Smooth muscle cell (in vitro differentiated cells): Measurements from ENCODE around the gene EPB41L2. TPM values are rescaled to one million over a fixed set of nuclear protein-coding genes. Genes with fewer than 3 reads are reported as not detected.

Experiments used
- DNase-seq: peaks from one replicate; lab custom pipeline; 2025; ENCODE audit not compliant: unreplicated experiment; lab: John Stamatoyannopoulos, UW
- H2AFZ ChIP-seq: fragments of 200-600 bp; sonication (generic); 2 replicates; pipeline ENCODE4 v1.6.0; 2016; ENCODE audit warnings: antibody characterized with exemption, low read depth, mild to moderate bottlenecking
- H3F3A ChIP-seq: fragments of 200-600 bp; sonication (generic); 2 replicates; pipeline ENCODE4 v1.6.0; 2017; ENCODE audit warnings: antibody characterized with exemption, low read depth
- H3K27ac ChIP-seq: fragments of 200-600 bp; sonication (generic); 2 replicates; pipeline ENCODE4 v1.5.1; 2016; ENCODE audit warnings: low read depth, mild to moderate bottlenecking
- H3K27me3 ChIP-seq: fragments of 200-600 bp; sonication (generic); 2 replicates; pipeline ENCODE4 v1.6.1; 2016; ENCODE audit warnings: low read depth, mild to moderate bottlenecking
- H3K36me3 ChIP-seq: fragments of 200-600 bp; sonication (generic); 2 replicates; pipeline ENCODE4 v1.5.1; 2016; ENCODE audit warnings: low read depth
- H3K4me1 ChIP-seq: fragments of 200-600 bp; sonication (generic); 2 replicates; pipeline ENCODE4 v1.5.1; 2016; ENCODE audit warnings: low read depth
- H3K4me2 ChIP-seq: fragments of 200-600 bp; sonication (generic); 2 replicates; pipeline ENCODE4 v1.6.0; 2016; ENCODE audit warnings: mild to moderate bottlenecking
- H3K4me3 ChIP-seq: fragments of 200-600 bp; sonication (generic); 2 replicates; pipeline ENCODE4 v1.5.1; 2016; ENCODE audit warnings: mild to moderate bottlenecking
- H3K79me2 ChIP-seq: fragments of 200-600 bp; sonication (generic); 2 replicates; pipeline ENCODE4 v1.6.0; 2016; ENCODE audit warnings: low read depth, mild to moderate bottlenecking
- H3K9ac ChIP-seq: fragments of 200-600 bp; sonication (generic); 2 replicates; pipeline ENCODE4 v1.6.0; 2016; ENCODE audit warnings: low read depth
- H3K9me3 ChIP-seq: fragments of 200-600 bp; sonication (generic); replicated peaks from 2 replicates; pipeline ENCODE4 v1.5.1; 2016; ENCODE audit warnings: low read depth
- H4K20me1 ChIP-seq: fragments of 200-600 bp; sonication (generic); 2 replicates; pipeline ENCODE4 v1.6.0; 2016; ENCODE audit warnings: low read depth
- WGBS: methylation state at CpG from one replicate; pipeline ENCODE4 v1.1.7; 2016; ENCODE audit warnings: low lambda C conversion rate; 5-methylcytosine and 5-hydroxymethylcytosine counted together
- polyA plus RNA-seq: library from polyadenylated mRNA; unstranded; fragments of >200 nt; fragmentation: Nextera tagmentation; extraction: Ambion mirVana; gene quantifications from 2 replicates; pipeline ENCODE4 v1.2.1, GENCODE V29; 2016
- total RNA-seq: library from RNA; depleted of rRNA; stranded (reverse); fragments of >200 nt; gene quantifications from 2 replicates; pipeline ENCODE4 v1.2.3, GENCODE V29; 2014
- TF ChIP-seq, protein P1 (sequence below): fragments of 200-600 bp; sonication (generic); IDR thresholded peaks from 2 replicates; pipeline ENCODE4 v1.5.1; 2017; ENCODE audit warnings: borderline replicate concordance, mild to moderate bottlenecking, antibody characterized with exemption; ENCODE audit not compliant: insufficient read depth, poor library complexity, severe bottlenecking

Gene EPB41L2
- total and polyA plus RNA-seq, 2 experiments from 2014 or later = 40.2 to 44.6 TPM

DNA sequence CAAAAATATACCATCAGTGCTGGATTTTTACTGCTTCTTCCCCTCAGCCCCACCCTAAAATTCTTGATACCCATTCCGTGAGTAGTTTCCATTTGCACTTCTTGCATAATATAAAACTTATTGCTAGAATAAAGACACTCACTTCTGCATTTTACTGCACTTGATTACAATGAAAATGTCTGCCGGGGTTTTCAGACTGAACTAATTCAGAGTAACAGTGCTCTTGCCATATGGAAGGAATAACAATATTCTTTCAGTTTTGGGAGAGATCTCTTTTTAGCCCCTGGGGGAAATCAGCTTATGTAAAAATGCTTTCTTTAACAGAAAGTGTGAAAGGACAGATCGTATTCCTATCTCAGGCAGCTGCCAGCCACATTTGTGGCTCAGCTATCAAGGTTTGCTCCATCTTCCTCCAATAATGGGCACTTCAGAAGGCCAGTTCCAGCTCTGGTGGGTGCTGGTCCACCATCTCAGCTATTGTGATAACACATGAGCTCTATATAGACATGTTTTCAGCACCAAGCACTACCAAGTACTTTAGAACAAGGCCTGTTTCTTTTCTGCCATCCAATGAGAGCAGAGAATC, 226.9 kb downstream of the EPB41L2 start:
- no peaks in the 10 kb centered on the region for H3K4me1 ChIP-seq

DNA sequence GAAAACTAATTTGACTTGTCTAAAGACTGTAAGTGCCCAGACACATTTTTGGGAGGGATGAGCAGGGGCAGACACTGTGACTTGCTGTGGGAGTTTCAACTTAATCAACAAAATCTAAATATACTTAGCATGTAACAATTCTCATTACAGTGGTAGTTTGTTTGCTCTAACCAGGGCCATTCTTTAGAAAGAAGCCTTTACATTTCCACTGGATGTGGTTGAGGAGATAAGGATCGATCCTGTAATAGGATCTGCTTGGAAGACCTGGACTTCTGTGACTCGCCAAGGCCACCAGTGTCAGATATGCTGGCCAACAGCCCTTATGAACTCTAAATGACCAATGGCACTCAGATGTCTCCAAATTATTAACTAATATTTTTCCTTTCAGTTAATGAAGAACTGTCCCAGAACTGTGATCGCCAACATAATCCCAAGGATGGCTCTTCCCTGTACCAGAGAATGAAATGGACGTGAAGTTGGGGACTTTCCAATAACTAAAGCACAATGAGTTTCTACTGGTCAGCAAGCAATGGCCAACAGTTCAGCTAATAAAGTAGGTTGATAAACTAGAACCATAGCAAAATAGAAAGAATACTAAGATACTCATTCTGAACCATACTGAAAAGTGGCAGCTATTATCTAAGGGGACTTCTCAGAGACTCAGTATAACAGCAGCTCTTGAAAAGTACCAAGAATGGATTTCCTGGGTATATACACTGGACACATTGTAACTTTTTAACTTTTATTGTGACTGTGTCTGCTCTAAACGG, 228.4 kb downstream of the EPB41L2 start:
- TF ChIP-seq, protein P1, sequence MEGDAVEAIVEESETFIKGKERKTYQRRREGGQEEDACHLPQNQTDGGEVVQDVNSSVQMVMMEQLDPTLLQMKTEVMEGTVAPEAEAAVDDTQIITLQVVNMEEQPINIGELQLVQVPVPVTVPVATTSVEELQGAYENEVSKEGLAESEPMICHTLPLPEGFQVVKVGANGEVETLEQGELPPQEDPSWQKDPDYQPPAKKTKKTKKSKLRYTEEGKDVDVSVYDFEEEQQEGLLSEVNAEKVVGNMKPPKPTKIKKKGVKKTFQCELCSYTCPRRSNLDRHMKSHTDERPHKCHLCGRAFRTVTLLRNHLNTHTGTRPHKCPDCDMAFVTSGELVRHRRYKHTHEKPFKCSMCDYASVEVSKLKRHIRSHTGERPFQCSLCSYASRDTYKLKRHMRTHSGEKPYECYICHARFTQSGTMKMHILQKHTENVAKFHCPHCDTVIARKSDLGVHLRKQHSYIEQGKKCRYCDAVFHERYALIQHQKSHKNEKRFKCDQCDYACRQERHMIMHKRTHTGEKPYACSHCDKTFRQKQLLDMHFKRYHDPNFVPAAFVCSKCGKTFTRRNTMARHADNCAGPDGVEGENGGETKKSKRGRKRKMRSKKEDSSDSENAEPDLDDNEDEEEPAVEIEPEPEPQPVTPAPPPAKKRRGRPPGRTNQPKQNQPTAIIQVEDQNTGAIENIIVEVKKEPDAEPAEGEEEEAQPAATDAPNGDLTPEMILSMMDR = no peak
- Histone ChIP-seq H4K20me1 (no peaks in the 10 kb centered on the region), H3K27me3 (no peaks in the 10 kb centered on the region), H3K4me1 (no peaks in the 10 kb centered on the region), H2AFZ (no peak overlapping the region), H3K9ac (no peak overlapping the region), H3K36me3 (no peaks in the 10 kb centered on the region), H3F3A (no peaks in the 10 kb centered on the region), H3K4me3 (no peak overlapping the region), H3K79me2 (no peaks in the 10 kb centered on the region), H3K4me2 (no peak overlapping the region), H3K27ac (no peak overlapping the region), H3K9me3 (no peaks in the 10 kb centered on the region)
- 94% methylated on average over 5 of the region's 5 CpGs for WGBS
- no peak for DNase-seq

More for the DNA sequence above, 226.9 kb downstream of the EPB41L2 start:
- no peak overlapping the region for H3K27ac ChIP-seq
- H3K36me3 ChIP-seq = no peaks in the 10 kb centered on the region
- H2AFZ ChIP-seq = no peak overlapping the region
- no peaks in the 10 kb centered on the region for H3F3A ChIP-seq
- H3K9me3 ChIP-seq = no peaks in the 10 kb centered on the region
- WGBS = 91% methylated on average over 3 of the region's 3 CpGs
- H3K4me2 ChIP-seq = no peak overlapping the region
- TF ChIP-seq, protein P1 = no peak
- no peaks in the 10 kb centered on the region for H3K79me2 ChIP-seq
- no peak overlapping the region for H3K9ac ChIP-seq
- H3K4me3 ChIP-seq = no peak overlapping the region
- H4K20me1 ChIP-seq = no peaks in the 10 kb centered on the region
- no peaks in the 10 kb centered on the region for H3K27me3 ChIP-seq
- DNase-seq = no peak

DNA sequence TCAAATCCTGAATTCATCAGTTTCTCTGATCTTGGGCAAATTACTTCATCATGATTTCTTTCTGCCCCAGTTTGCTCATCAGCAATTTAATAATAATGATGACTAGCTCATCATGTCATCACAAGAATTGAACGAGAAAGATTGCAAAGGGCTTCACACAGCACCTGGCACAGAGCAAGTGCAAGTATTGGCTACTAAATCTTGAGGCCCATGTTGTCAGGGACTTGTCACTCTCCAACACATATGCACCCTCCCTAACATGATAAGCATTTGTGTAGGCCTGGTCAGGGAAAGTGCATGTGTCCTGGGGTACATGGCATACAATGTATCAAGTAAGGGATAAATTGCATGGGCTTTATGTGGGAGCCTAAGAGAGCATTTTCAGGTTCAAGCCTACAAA, 229.5 kb downstream of the EPB41L2 start:
- no peaks in the 10 kb centered on the region for H3K79me2 ChIP-seq
- no peak overlapping the region for H2AFZ ChIP-seq
- no peaks in the 10 kb centered on the region for H3K36me3 ChIP-seq
- 60% methylated on average over 1 of the region's 1 CpG for WGBS
- H4K20me1 ChIP-seq = no peaks in the 10 kb centered on the region
- H3F3A ChIP-seq = no peaks in the 10 kb centered on the region
- no peak overlapping the region for H3K4me3 ChIP-seq
- TF ChIP-seq, protein P1 = no peak
- no peak overlapping the region for H3K4me2 ChIP-seq
- DNase-seq = no peak
- no peaks in the 10 kb centered on the region for H3K27me3 ChIP-seq
- no peak overlapping the region for H3K9ac ChIP-seq
- H3K27ac ChIP-seq = no peak overlapping the region
- H3K4me1 ChIP-seq = no peaks in the 10 kb centered on the region
- H3K9me3 ChIP-seq = no peaks in the 10 kb centered on the region
